ENCODE data around the gene GKN2. TPM values are rescaled to one million over a fixed set of nuclear protein-coding genes. Genes with fewer than 3 reads are reported as not detected.

GKN2 gene
- polyA plus RNA-seq, 3 donors = not detected

GRCh38 chr2:68992933-68993332 lies 40.2 kb upstream of the GKN2 start:
- Histone ChIP-seq H3K79me2 (ENCODE audit: insufficient read depth, low read length) (no peaks in the 10 kb centered on the region), H3K4me1 (ENCODE audit: control insufficient read depth in 1 of 2, insufficient read depth in 2 of 2, low read length in 2 of 2) (no peaks in the 10 kb centered on the region), H3K27ac (ENCODE audit: low read depth in 1 of 2, low read length in 2 of 2) (no peak overlapping the region), H3K27me3 (ENCODE audit: control insufficient read depth in 2 of 2, insufficient read depth in 2 of 2, low read length in 2 of 2) (no peaks in the 10 kb centered on the region), H3K4me3 (replicated peaks in 1 of 3; ENCODE audit: low read depth in 2 of 3, low read length in 3 of 3) (no peak overlapping the region), H4K20me1 (ENCODE audit: insufficient read depth, low read length) (no peaks in the 10 kb centered on the region), H3K36me3 (replicated peaks in 1 of 2; ENCODE audit: control insufficient read depth in 1 of 2, insufficient read depth in 2 of 2, low read length in 2 of 2) (no peaks in the 10 kb centered on the region), H3K9me3 (replicated peaks in 1 of 2; ENCODE audit: control insufficient read depth in 1 of 2, insufficient read depth in 1 of 2, low read length in 2 of 2) (no peaks in the 10 kb centered on the region), H2AFZ (ENCODE audit: insufficient read depth, low read depth, low read length, poor library complexity, severe bottlenecking) (no peak overlapping the region), H3K4me2 (replicated peaks; ENCODE audit: extremely low read depth, low read length, poor library complexity, severe bottlenecking) (no peak overlapping the region), H3K9ac (ENCODE audit: insufficient read depth, low read length, poor library complexity, severe bottlenecking) (no peak overlapping the region)
- DNase-seq = no peak
- intact Hi-C loops (cut with micrococcal nuclease) = no loop called here
- no peak for TF ChIP-seq CTCF (IDR thresholded peaks at IDR 0.05)
- Mint-ChIP-seq H3K36me3 (no peaks in the 10 kb centered on the region), H3K27ac (no peak overlapping the region), H3K9me3 (no peaks in the 10 kb centered on the region), H3K4me1 (no peaks in the 10 kb centered on the region), H3K27me3 (ENCODE audit: low read depth in 3 of 3) (peaks cover 3 to 10% (median 6%) of the 10 kb centered on the region in 3 donors), H3K4me3 (no peak overlapping the region)
- 44% methylated on average over 1 of the region's 3 CpGs for WGBS (ENCODE audit: insufficient coverage)

- H3K27ac ChIP-seq (ENCODE audit: low read depth in 1 of 2, low read length in 2 of 2) = no peak overlapping the region
Observed at GRCh38 chr2:68992341-68992740, 39.6 kb upstream of the GKN2 start.

More at GRCh38 chr2:68992341-68992740, 39.6 kb upstream of the GKN2 start:
- H3K27me3 ChIP-seq (ENCODE audit: control insufficient read depth in 2 of 2, insufficient read depth in 2 of 2, low read length in 2 of 2) = no peaks in the 10 kb centered on the region
- no peak for DNase-seq
- no peaks in the 10 kb centered on the region for H3K36me3 Mint-ChIP-seq
- no peak for TF ChIP-seq CTCF (IDR thresholded peaks at IDR 0.05)
- H3K9me3 ChIP-seq (replicated peaks in 1 of 2; ENCODE audit: control insufficient read depth in 1 of 2, insufficient read depth in 1 of 2, low read length in 2 of 2) = no peaks in the 10 kb centered on the region
- H3K4me3 ChIP-seq (replicated peaks in 1 of 3; ENCODE audit: low read depth in 2 of 3, low read length in 3 of 3) = no peak overlapping the region
- no peak overlapping the region for H3K4me3 Mint-ChIP-seq
- no peaks in the 10 kb centered on the region for H3K4me1 ChIP-seq (ENCODE audit: control insufficient read depth in 1 of 2, insufficient read depth in 2 of 2, low read length in 2 of 2)
- H4K20me1 ChIP-seq (ENCODE audit: insufficient read depth, low read length) = no peaks in the 10 kb centered on the region
- no peaks in the 10 kb centered on the region for H3K4me1 Mint-ChIP-seq
- intact Hi-C loops (cut with micrococcal nuclease) = no loop called here
- H3K79me2 ChIP-seq (ENCODE audit: insufficient read depth, low read length) = no peaks in the 10 kb centered on the region
- H3K27me3 Mint-ChIP-seq (ENCODE audit: low read depth in 3 of 3) = peaks cover 3 to 10% (median 6%) of the 10 kb centered on the region in 3 donors
- no peak overlapping the region for H3K27ac Mint-ChIP-seq
- WGBS (ENCODE audit: insufficient coverage) = 92% methylated on average over 4 of the region's 5 CpGs
- H3K9ac ChIP-seq (ENCODE audit: insufficient read depth, low read length, poor library complexity, severe bottlenecking) = no peak overlapping the region
- H3K9me3 Mint-ChIP-seq = no peaks in the 10 kb centered on the region
- no peak overlapping the region for H2AFZ ChIP-seq (ENCODE audit: insufficient read depth, low read depth, low read length, poor library complexity, severe bottlenecking)
- no peaks in the 10 kb centered on the region for H3K36me3 ChIP-seq (replicated peaks in 1 of 2; ENCODE audit: control insufficient read depth in 1 of 2, insufficient read depth in 2 of 2, low read length in 2 of 2)
- H3K4me2 ChIP-seq (replicated peaks; ENCODE audit: extremely low read depth, low read length, poor library complexity, severe bottlenecking) = no peak overlapping the region
